GM06990 (cell line): Measurements from ENCODE around the gene LIN7B.

Experiments
- DNase-seq: peaks from one replicate; pipeline ENCODE4 v3.0.0-alpha.2; 2011; ENCODE audit not compliant: insufficient read length; ENCODE audit errors: extremely low read depth
- H3K27me3 ChIP-seq: replicated peaks from 2 replicates; pipeline ENCODE4 v1.6.0; 2011; ENCODE audit warnings: low read length; ENCODE audit not compliant: control insufficient read depth, insufficient read depth
- H3K36me3 ChIP-seq: 2 replicates; pipeline ENCODE4 v1.5.1; 2011; ENCODE audit warnings: low read length; ENCODE audit not compliant: control insufficient read depth, insufficient read depth
- H3K4me3 ChIP-seq: replicated peaks from 2 replicates; pipeline ENCODE4 v1.5.1; 2011; ENCODE audit warnings: low read depth, mild to moderate bottlenecking, control low read depth, low read length
- CTCF ChIP-seq: IDR thresholded peaks from 2 replicates; pipeline ENCODE4 v1.5.1; 2011; ENCODE audit warnings: low read length, control low read depth, mild to moderate bottlenecking, inconsistent platforms; ENCODE audit not compliant: insufficient read depth, poor library complexity, severe bottlenecking

Gene LIN7B

GRCh38 chr19:49101160-49101559, 13.0 kb upstream of the LIN7B start:
- Histone ChIP-seq H3K36me3 (peaks cover 47% of the 10 kb centered on the region), H3K27me3 (no peaks in the 10 kb centered on the region), H3K4me3 (no peak overlapping the region)
- no peak for TF ChIP-seq CTCF
- DNase-seq = no peak

GRCh38 chr19:49102303-49102702, 11.9 kb upstream of the LIN7B start:
- H3K27me3 ChIP-seq = no peaks in the 10 kb centered on the region
- peaks cover 56% of the 10 kb centered on the region for H3K36me3 ChIP-seq
- DNase-seq = no peak
- H3K4me3 ChIP-seq = no peak overlapping the region
- TF ChIP-seq CTCF = no peak

GRCh38 chr19:49103331-49104085, 10.7 kb upstream of the LIN7B start:
- H3K36me3 ChIP-seq = peaks cover 55% of the 10 kb centered on the region
- no peak for TF ChIP-seq CTCF
- H3K27me3 ChIP-seq = no peaks in the 10 kb centered on the region

GRCh38 chr19:49104229-49104864, 9.8 kb upstream of the LIN7B start:
- Histone ChIP-seq H3K36me3 (peaks cover 56% of the 10 kb centered on the region), H3K27me3 (no peaks in the 10 kb centered on the region), H3K4me3 (no peak overlapping the region)
- DNase-seq = no peak
- TF ChIP-seq CTCF = no peak

More at GRCh38 chr19:49103331-49104085, 10.7 kb upstream of the LIN7B start:
- no peak for DNase-seq
- no peak overlapping the region for H3K4me3 ChIP-seq

- H3K36me3 ChIP-seq = peaks cover 46% of the 10 kb centered on the region
- no peak overlapping the region for H3K4me3 ChIP-seq
- peak; percentile 83 for TF ChIP-seq CTCF
- no peaks in the 10 kb centered on the region for H3K27me3 ChIP-seq
- no peak for DNase-seq
Observed at GRCh38 chr19:49106648-49107135, 7.5 kb upstream of the LIN7B start.
